ENCODE results near the gene MTIF3.
A peak's percentile ranks its signal among the peaks of the same experiment; 100 is the strongest.

MTIF3 gene

GRCh38 chr13:27489456-27489855 lies 39.1 kb upstream of the MTIF3 start:
- TF ChIP-seq, protein P1, sequence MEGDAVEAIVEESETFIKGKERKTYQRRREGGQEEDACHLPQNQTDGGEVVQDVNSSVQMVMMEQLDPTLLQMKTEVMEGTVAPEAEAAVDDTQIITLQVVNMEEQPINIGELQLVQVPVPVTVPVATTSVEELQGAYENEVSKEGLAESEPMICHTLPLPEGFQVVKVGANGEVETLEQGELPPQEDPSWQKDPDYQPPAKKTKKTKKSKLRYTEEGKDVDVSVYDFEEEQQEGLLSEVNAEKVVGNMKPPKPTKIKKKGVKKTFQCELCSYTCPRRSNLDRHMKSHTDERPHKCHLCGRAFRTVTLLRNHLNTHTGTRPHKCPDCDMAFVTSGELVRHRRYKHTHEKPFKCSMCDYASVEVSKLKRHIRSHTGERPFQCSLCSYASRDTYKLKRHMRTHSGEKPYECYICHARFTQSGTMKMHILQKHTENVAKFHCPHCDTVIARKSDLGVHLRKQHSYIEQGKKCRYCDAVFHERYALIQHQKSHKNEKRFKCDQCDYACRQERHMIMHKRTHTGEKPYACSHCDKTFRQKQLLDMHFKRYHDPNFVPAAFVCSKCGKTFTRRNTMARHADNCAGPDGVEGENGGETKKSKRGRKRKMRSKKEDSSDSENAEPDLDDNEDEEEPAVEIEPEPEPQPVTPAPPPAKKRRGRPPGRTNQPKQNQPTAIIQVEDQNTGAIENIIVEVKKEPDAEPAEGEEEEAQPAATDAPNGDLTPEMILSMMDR (conservative IDR thresholded peaks at IDR 0.05; ENCODE audit: control insufficient read depth, insufficient read depth, low read depth, low read length): no peak
- DNase-seq (ENCODE audit: low read depth): no peak
- H3K4me3 ChIP-seq (ENCODE audit: control insufficient read depth, low read depth, low read length): no peak overlapping the region

- no peak for DNase-seq (ENCODE audit: low read depth)
- TF ChIP-seq, protein P1 (conservative IDR thresholded peaks at IDR 0.05; ENCODE audit: control insufficient read depth, insufficient read depth, low read depth, low read length): no peak
- H3K4me3 ChIP-seq (ENCODE audit: control insufficient read depth, low read depth, low read length): no peak overlapping the region
These were observed 37.4 kb upstream of the MTIF3 start for GRCh38 chr13:27487776-27488175.

DNA sequence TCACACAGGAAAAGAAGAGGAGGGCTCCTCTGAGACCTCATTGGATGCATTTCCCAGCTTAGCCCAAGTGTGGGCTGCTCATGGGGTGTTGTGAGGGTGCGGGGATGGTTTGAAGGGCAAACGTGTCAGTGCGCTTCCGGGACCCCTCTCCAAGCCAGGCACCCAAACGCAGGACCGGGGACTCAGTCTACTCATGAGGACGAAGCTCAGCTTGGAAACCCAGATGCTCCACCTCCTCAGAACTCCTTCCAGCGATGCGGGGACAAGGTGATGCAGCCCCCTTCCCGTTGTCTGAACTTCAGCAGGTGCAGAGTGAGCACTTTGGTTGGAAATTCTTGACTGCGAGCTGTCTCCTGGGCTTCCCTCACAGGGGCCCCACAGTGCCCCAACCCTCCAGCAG lies 33.1 kb upstream of the MTIF3 start:
- DNase-seq (ENCODE audit: low read depth): no peak
- H3K4me3 ChIP-seq (ENCODE audit: control insufficient read depth, low read depth, low read length): no peak overlapping the region
- TF ChIP-seq, protein P1 (conservative IDR thresholded peaks at IDR 0.05; ENCODE audit: control insufficient read depth, insufficient read depth, low read depth, low read length): no peak

DNA sequence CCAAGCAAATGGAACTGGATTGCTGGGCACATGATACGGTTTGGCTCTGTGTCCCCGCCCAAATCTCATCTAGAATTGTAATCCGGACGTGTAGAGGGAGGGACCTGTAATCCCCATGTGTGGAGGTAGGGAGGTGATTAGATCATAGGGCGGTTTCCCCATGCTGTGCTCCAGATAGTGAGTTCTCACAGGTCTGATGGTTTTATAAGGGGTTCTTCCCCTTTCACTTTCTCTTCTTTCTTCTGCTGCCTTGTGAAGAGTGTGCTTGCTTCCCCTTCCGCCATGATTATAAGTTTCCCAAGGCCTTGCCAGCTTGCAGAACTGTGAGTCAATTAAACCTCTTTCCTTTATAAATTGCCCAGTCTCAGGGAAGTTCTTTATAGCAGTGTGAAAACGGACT lies 32.6 kb upstream of the MTIF3 start:
- H3K4me3 ChIP-seq (ENCODE audit: control insufficient read depth, low read depth, low read length): no peak overlapping the region
- TF ChIP-seq, protein P1 (conservative IDR thresholded peaks at IDR 0.05; ENCODE audit: control insufficient read depth, insufficient read depth, low read depth, low read length): no peak
- no peak for DNase-seq (ENCODE audit: low read depth)

- H3K4me3 ChIP-seq (ENCODE audit: control insufficient read depth, low read depth, low read length): no peak overlapping the region
- TF ChIP-seq, protein P1 (conservative IDR thresholded peaks at IDR 0.05; ENCODE audit: control insufficient read depth, insufficient read depth, low read depth, low read length): peak; percentile 73
- peak; percentile 40 for DNase-seq (ENCODE audit: low read depth)
These were observed 31.4 kb upstream of the MTIF3 start for GRCh38 chr13:27481766-27482165.

DNA sequence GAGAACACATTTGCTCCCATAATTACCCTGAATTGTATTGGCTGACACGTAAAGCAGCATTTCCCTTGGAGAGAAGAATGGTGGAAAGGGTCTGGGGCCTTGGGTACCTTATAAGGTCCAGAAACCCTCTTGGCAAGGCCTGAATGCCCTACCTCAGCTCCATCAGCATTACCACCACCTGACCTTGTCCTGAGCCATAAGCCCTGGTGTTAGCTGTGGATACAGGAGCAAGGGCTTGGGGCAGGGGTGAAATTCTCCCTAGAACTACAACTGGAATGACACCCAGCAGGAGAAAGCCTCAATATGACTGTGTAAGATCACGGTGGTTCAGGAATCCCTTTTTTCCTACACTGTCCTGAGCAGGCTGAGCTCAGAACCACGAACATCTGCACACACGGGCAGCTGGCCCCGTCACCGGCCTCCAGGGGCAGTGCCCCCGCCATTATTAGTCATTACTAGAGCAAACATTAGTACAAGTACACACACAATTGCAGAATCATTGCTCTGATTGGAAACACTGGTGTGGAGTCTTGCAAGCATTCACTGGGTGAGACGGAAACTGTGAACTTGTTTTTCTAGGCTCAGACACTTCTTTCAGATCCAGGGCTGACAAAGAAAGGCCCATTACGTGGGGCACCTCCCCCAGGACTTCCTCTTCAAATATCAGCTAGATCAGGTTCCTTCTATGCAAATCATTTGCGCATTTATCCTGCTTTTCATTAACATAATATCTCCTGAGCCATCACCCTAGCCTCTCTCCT lies 26.8 kb upstream of the MTIF3 start:
- DNase-seq (ENCODE audit: low read depth): peak; percentile 84
- TF ChIP-seq, protein P1 (conservative IDR thresholded peaks at IDR 0.05; ENCODE audit: control insufficient read depth, insufficient read depth, low read depth, low read length): no peak
- no peak overlapping the region for H3K4me3 ChIP-seq (ENCODE audit: control insufficient read depth, low read depth, low read length)
